Peyer's patch (tissue), 4 donors: ENCODE data around the gene ZSCAN30.

Source experiments
- CTCF ChIP-seq, 6 experiments: fragments of 450-650 bp in 4 of 6; fragments of 200-600 bp in 2 of 6; sonication (generic) in 1 of 6; IDR thresholded peaks; one replicate each; pipeline ENCODE4 v1.5.1; 2017 to 2019; ENCODE audit warnings: antibody characterized with exemption in 6 of 6, mild to moderate bottlenecking in 3 of 6, moderate library complexity in 1 of 6
- POLR2A ChIP-seq, 2 donors: fragments of 450-650 bp; IDR thresholded peaks; one replicate each; pipeline ENCODE4 v1.5.1; 2017; ENCODE audit warnings: antibody characterized with exemption in 2 of 2, mild to moderate bottlenecking in 2 of 2, moderate library complexity in 2 of 2

DNA sequence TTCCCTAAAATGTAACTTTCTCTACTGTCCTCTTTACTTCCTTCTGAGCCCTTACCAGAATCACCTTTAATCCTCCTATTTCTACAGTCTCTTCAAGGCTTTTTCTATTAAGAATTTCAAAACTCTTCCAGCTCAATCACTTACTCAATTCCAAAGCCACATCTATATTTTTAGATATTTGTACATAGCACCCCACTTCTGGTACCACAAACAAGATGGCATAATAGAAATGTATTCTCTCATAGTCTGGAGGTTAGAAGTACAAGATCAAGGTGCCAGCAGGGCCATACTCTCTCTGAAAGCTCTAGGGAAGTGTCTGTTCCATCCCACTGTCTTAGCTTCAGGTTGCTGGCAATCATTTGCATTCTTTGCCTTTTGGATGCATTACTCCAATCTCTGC is 11.1 kb downstream of the ZSCAN30 start:
- TF ChIP-seq POLR2A (IDR thresholded peaks at IDR 0.05) (no peak), CTCF (IDR thresholded peaks at IDR 0.05) (no peak)
